GM18867 (cell line): Measurements from ENCODE around the gene KIZ.
"Not testable (repeated sequence)": the region's sequence is repeated elsewhere in the genome, so short reads cannot be mapped to it uniquely, and the experiment has no call there.

Experiments
- ATAC-seq: cut with Tn5 transposase; IDR thresholded peaks from one replicate; pipeline ENCODE4 v1.9.1; 2021; ENCODE audit warnings: mild to moderate bottlenecking, moderate library complexity; ENCODE audit not compliant: unreplicated experiment

Gene KIZ

GRCh38 chr20:21219686-21220085 lies 93.8 kb downstream of the KIZ start:
- no peak for ATAC-seq

- no peak for ATAC-seq
Measured at GRCh38 chr20:21224217-21224616, 98.3 kb downstream of the KIZ start.

DNA sequence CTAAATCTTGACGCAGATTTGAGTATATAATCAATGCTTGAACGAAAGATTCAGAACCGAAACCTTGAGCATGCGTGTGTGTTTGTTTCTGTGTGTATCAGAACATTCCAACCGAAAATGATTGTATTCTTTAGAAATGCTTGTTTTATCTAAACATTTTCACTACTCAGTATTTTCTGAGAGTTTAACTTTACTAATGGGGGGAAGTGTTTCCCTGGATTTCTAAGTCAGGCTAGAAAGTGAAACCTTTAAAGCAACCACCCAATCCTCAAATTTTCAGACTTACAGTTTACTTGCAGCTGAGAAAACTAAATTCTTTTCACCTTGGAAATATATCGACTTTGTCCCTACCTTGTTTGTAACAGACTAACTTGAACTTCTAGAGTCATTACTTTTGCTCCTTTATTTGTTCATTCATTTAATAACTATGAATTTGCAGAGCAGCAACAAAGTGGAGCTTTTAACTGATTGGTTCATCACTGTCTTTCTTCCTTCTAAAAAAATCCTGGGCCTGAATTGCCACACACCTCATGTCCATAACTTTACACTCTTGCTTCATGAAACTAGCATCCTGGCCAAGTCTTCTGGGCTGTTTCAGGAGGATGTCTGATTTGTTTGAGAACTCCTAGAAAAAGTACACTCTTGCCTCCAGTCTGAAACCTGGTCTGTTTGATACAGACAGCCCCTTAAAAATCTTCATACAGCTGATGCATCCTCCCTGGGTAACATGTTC lies 99.5 kb downstream of the KIZ start:
- no peak for ATAC-seq

- peak; percentile 97 for ATAC-seq
Measured at GRCh38 chr20:21228511-21228910, 102.6 kb downstream of the KIZ start.

- no peak for ATAC-seq
Measured at GRCh38 chr20:21229163-21229562, 103.3 kb downstream of the KIZ start.

DNA sequence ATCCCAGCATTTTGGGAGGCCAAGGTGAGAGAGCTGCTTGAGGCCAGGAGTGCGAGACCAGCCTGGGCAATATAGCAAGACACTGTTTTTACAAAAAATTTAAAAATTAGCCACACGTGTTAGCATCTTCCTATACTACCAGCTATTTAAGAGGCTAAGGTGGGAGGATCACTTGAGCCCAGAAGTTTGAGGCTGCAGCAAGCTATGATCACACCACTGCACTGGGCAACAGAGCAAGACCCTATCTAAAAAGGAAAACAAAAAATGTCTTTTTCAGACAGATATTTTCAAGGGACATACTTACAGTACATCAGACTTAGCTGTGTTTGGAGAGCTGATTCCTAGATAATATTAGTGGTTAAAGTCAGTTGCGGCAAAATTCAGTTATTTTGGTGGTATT lies 104.3 kb downstream of the KIZ start:
- no peak for ATAC-seq

- no peak for ATAC-seq
Measured at GRCh38 chr20:21230686-21231085, 104.8 kb downstream of the KIZ start.

GRCh38 chr20:21232546-21233280 lies 106.8 kb downstream of the KIZ start:
- no peak for ATAC-seq

GRCh38 chr20:21234324-21234723 lies 108.4 kb downstream of the KIZ start:
- ATAC-seq: no peak

DNA sequence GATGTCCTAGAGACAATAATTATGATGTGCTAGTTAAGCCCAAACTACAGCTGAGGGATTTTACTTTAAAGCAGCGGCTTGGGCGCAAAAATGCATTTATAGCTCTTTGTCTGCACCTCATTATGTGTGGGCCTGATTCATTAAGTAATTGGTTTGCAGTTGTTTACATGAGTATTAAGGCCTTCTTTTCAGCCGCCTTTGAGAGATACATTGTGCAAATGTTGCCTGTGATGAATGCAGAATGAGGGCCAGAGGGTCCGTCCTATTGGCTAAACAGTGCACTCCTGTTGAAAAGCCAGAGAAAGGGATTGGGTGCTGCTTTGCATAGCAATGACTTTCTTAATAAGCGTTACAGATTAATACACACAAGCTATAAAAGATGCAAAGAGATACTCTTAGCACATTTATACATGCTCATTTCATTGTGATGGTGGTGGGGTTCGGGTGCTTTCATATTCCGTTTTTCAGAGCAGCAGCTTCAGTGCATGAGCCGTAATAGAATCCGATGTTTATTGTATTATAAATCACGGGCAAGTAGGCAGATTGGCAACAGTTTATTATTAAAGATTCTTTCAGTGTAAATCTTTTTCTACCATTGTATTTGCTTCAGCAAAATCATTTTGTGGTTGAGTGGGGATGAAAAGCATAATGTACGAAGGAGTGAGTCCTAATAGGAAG lies 109.1 kb downstream of the KIZ start:
- no peak for ATAC-seq

DNA sequence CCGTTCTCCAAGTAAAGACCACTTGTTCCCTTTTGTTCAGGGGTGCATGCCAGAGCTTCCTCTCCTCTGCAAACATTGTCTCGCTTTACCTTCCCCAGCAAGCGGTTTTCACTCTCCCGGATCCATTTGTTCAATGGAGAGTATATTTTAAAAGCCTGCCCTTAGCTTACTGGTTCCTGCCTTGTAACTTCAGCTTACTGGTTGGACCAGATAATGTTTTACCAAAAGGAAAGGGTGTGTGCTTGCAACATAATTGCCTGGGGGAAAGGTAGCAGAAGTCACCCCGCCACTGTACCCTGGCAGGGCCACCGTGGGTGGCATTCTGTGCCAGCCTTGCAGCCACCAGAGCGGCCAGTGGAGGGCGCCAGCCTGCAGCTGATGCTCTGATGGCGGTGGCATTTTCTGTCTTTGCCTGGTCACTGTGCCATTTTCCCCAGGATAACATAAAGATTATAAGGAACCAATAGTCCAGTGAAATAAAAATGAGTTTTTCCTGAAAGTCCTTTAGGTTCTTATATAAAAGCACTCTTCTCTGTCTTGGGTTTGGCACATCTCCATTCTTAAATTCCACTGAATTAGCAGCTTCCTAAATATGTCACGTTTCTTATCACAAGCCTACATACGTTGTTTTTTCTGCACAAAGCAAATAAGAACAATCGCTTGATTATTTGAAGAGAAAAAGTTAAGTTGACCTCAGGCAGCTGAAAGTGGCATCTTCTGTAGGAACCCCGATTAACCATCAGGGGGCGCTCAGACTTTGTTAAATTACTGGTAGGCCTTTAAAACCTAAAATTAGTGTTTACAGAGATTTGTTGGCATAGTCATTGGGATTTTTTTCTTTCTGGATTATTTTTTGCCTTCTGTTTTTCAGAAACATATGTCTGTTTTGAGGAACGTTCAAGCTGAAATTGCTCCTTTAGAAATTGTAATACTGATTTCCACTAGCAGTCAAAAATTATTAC lies 109.9 kb downstream of the KIZ start:
- ATAC-seq: peak; percentile 56

DNA sequence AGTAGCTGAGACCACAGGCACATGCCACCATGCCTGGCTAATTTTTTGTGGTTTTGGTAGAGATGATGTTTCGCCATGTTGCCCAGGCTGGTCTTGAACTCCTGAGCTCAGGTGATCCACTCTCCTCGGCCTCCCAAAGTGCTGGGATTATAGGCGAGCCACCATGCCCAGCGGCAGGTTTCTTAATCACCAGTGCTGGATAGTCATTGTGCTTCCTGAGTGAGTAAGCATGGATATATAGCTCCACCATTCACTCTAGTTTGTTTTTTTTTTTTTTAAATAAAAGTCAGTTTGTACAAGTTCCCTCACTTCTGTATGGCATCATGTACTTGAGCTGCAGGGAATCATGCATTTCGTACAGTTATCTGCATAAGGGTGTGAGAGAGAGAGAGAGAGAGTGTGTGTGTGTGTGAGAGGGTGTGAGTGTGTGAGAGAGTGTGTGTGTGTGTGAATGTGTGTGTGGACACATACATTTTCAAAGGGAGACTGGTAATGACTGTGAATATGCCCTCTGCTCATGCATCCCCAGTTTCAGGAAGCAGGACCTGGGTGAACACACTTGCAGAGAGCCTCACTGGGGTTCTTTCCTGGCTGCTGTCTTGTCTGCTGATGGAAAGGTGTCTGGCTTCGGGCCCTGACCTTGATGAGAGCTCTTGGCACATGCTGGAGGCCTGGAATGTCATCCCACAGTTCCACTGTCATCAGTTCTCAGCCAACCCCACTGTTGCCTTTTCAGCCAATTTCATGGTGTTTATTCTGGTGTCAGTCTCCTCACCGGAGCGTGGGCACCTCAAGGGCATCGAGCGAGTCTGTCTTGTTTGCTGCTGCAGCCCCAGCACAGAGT lies 112.3 kb downstream of the KIZ start:
- ATAC-seq: no peak

- ATAC-seq: no peak
Measured at GRCh38 chr20:21238818-21239536, 113.1 kb downstream of the KIZ start.

DNA sequence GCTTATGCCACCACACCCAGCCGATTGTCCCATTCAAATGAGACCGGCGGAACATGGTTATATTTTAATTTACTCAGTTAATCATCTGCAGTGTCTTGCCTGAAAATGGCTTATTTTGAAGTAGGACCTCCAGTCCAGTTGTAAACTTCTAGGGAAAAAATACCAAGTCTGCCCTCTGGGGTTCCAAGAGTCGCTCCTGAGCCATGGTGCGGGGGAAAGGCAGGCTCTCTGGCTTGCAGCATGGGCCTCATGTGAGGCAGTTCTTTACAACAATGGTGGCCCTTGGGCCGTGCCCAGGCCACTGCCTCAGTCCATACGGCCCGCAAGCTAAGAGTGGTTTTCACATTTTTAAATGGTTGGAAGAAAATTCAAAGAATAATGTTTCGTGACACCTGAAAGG lies 114.5 kb downstream of the KIZ start:
- ATAC-seq: no peak

DNA sequence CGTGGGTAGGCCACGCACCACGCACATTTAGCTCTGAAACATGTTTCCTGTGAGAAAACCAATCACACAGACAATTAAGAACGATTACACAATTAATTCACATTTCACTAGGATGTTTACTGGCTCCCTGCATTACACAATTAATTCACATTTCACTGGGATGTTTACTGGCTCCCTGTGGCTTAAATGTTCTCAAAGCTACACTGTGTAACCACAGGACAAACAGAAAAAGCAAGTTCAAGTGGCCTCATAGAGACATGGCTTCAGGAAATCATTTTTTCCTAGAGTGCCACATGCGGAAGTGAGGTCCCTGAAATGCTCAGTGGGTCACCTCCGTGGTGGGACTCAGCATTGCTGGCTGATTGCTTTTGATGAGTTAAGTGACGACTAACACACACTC lies 115.5 kb downstream of the KIZ start:
- no peak for ATAC-seq

GRCh38 chr20:21243811-21244210 lies 117.9 kb downstream of the KIZ start:
- ATAC-seq: no peak

GRCh38 chr20:21244808-21245207 lies 118.9 kb downstream of the KIZ start:
- ATAC-seq: no peak

GRCh38 chr20:21246161-21246560 lies 120.3 kb downstream of the KIZ start:
- ATAC-seq: no peak

- not testable (repeated sequence) for ATAC-seq
Measured at GRCh38 chr20:21247603-21248095, 121.8 kb downstream of the KIZ start.
